ENCODE measurements around the gene OR5AP2. TPM values are rescaled to one million over a fixed set of nuclear protein-coding genes. Genes with fewer than 3 reads are reported as not detected.

Gene OR5AP2
- polyA plus RNA-seq, 1 of the 3 experiments (the other 2 are of a cell fraction), result not detected

GRCh38 chr11:56636861-56637260 is 5.4 kb downstream of the OR5AP2 start:
- no peaks in the 10 kb centered on the region for H3F3A ChIP-seq (replicated peaks; ENCODE audit: insufficient read depth)
- no peak overlapping the region for H2AFZ ChIP-seq (ENCODE audit: low read depth)
- no peak overlapping the region for H3K4me2 ChIP-seq
- no peak overlapping the region for H3K9ac ChIP-seq
- no peak overlapping the region for H3K4me3 ChIP-seq (ENCODE audit: low read depth in 2 of 2, low read length in 1 of 2)
- H3K79me2 ChIP-seq (ENCODE audit: insufficient read depth), result no peaks in the 10 kb centered on the region
- no peak overlapping the region for H3K27ac ChIP-seq (ENCODE audit: low read depth in 2 of 2, low read length in 1 of 2)
- H3K9me3 ChIP-seq, result no peaks in the 10 kb centered on the region
- no peaks in the 10 kb centered on the region for H3K36me3 ChIP-seq (replicated peaks in 1 of 2; ENCODE audit: control insufficient read depth in 1 of 2, insufficient read depth in 2 of 2, low read length in 1 of 2)
- no peak for DNase-seq
- H3K9me2 ChIP-seq, result no peaks in the 10 kb centered on the region
- H4K20me1 ChIP-seq (ENCODE audit: insufficient read depth), result no peaks in the 10 kb centered on the region
- no peaks in the 10 kb centered on the region for H3K27me3 ChIP-seq (ENCODE audit: insufficient read depth)
- POLR2A ChIA-PET, result no interaction called here
- TF ChIP-seq TCF12 (IDR thresholded peaks at IDR 0.05) (no peak), RCOR1 (IDR thresholded peaks at IDR 0.05; ENCODE audit: low read length) (no peak), NFIC (IDR thresholded peaks at IDR 0.05; ENCODE audit: borderline replicate concordance) (no peak)
- H3K4me1 ChIP-seq (ENCODE audit: control insufficient read depth in 1 of 2, insufficient read depth in 2 of 2, low read depth in 1 of 2, low read length in 1 of 2), result no peaks in the 10 kb centered on the region
- CTCF ChIA-PET, result no interaction called here
- WGBS (ENCODE audit: low lambda C conversion rate), result 4% methylated on average over 2 of the region's 2 CpGs

GRCh38 chr11:56632329-56632728 is 9.9 kb downstream of the OR5AP2 start:
- Histone ChIP-seq H3K27me3 (ENCODE audit: insufficient read depth) (no peaks in the 10 kb centered on the region), H3F3A (replicated peaks; ENCODE audit: insufficient read depth) (no peaks in the 10 kb centered on the region), H3K4me1 (ENCODE audit: control insufficient read depth in 1 of 2, insufficient read depth in 2 of 2, low read depth in 1 of 2, low read length in 1 of 2) (no peaks in the 10 kb centered on the region), H3K9me3 (no peaks in the 10 kb centered on the region), H2AFZ (ENCODE audit: low read depth) (no peak overlapping the region), H3K9me2 (no peaks in the 10 kb centered on the region), H3K36me3 (replicated peaks in 1 of 2; ENCODE audit: control insufficient read depth in 1 of 2, insufficient read depth in 2 of 2, low read length in 1 of 2) (no peaks in the 10 kb centered on the region), H3K4me2 (no peak overlapping the region), H3K4me3 (ENCODE audit: low read depth in 2 of 2, low read length in 1 of 2) (no peak overlapping the region), H3K9ac (no peak overlapping the region), H4K20me1 (ENCODE audit: insufficient read depth) (no peaks in the 10 kb centered on the region), H3K27ac (ENCODE audit: low read depth in 2 of 2, low read length in 1 of 2) (no peak overlapping the region), H3K79me2 (ENCODE audit: insufficient read depth) (no peaks in the 10 kb centered on the region)
- POLR2A ChIA-PET, result no interaction called here
- 0% methylated on average over 2 of the region's 2 CpGs for WGBS (ENCODE audit: low lambda C conversion rate)
- CTCF ChIA-PET, result interaction anchor here (1.2 kb wide), 1 partner anchor 618 kb away, joined by 3 read pairs; no protein-coding TSS in a partner anchor
- TF ChIP-seq TAF1 (IDR thresholded peaks at IDR 0.05; ENCODE audit: borderline replicate concordance, low read depth, low read length) (no peak), RAD21 (IDR thresholded peaks at IDR 0.05; ENCODE audit: low read length) (no peak), SMC3 (IDR thresholded peaks at IDR 0.05; ENCODE audit: low read depth, low read length) (no peak), MXI1 (IDR thresholded peaks at IDR 0.05; ENCODE audit: low read depth, low read length) (no peak), GABPA (IDR thresholded peaks at IDR 0.05; ENCODE audit: low read depth) (no peak), YY1 (IDR thresholded peaks at IDR 0.05; ENCODE audit: low read depth) (no peak), MAX (IDR thresholded peaks at IDR 0.05; ENCODE audit: low read depth) (no peak), RFX5 (IDR thresholded peaks at IDR 0.05; ENCODE audit: low read length) (no peak), SIN3A (IDR thresholded peaks at IDR 0.05; ENCODE audit: borderline replicate concordance, low read depth, low read length) (no peak), USF1 (IDR thresholded peaks at IDR 0.05; ENCODE audit: borderline replicate concordance, low read depth) (no peak), FOXM1 (IDR thresholded peaks at IDR 0.05; ENCODE audit: low read depth) (no peak), ZBTB33 (IDR thresholded peaks at IDR 0.05; ENCODE audit: borderline replicate concordance, low read depth) (no peak), EP300 (IDR thresholded peaks at IDR 0.05; ENCODE audit: borderline replicate concordance in 1 of 2, low read depth in 1 of 2, low read length in 1 of 2) (no peak), CTCF (IDR thresholded peaks at IDR 0.05) (no peak), ELF1 (IDR thresholded peaks at IDR 0.05) (no peak)
- TF ChIP-seq, protein P1, sequence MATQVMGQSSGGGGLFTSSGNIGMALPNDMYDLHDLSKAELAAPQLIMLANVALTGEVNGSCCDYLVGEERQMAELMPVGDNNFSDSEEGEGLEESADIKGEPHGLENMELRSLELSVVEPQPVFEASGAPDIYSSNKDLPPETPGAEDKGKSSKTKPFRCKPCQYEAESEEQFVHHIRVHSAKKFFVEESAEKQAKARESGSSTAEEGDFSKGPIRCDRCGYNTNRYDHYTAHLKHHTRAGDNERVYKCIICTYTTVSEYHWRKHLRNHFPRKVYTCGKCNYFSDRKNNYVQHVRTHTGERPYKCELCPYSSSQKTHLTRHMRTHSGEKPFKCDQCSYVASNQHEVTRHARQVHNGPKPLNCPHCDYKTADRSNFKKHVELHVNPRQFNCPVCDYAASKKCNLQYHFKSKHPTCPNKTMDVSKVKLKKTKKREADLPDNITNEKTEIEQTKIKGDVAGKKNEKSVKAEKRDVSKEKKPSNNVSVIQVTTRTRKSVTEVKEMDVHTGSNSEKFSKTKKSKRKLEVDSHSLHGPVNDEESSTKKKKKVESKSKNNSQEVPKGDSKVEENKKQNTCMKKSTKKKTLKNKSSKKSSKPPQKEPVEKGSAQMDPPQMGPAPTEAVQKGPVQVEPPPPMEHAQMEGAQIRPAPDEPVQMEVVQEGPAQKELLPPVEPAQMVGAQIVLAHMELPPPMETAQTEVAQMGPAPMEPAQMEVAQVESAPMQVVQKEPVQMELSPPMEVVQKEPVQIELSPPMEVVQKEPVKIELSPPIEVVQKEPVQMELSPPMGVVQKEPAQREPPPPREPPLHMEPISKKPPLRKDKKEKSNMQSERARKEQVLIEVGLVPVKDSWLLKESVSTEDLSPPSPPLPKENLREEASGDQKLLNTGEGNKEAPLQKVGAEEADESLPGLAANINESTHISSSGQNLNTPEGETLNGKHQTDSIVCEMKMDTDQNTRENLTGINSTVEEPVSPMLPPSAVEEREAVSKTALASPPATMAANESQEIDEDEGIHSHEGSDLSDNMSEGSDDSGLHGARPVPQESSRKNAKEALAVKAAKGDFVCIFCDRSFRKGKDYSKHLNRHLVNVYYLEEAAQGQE (IDR thresholded peaks at IDR 0.05; ENCODE audit: low read depth, low read length), result no peak
- TF ChIP-seq, protein P2, sequence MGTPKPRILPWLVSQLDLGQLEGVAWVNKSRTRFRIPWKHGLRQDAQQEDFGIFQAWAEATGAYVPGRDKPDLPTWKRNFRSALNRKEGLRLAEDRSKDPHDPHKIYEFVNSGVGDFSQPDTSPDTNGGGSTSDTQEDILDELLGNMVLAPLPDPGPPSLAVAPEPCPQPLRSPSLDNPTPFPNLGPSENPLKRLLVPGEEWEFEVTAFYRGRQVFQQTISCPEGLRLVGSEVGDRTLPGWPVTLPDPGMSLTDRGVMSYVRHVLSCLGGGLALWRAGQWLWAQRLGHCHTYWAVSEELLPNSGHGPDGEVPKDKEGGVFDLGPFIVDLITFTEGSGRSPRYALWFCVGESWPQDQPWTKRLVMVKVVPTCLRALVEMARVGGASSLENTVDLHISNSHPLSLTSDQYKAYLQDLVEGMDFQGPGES (IDR thresholded peaks at IDR 0.05; ENCODE audit: low read depth, low read length), result no peak
- DNase-seq, result no peak

All from SK-N-SH (cell line).